ENCODE measurements around the gene ZNF253.
"Not testable (repeated sequence)": the region's sequence is repeated elsewhere in the genome, so short reads cannot be mapped to it uniquely, and the experiment has no call there.

The ZNF253 gene

DNA sequence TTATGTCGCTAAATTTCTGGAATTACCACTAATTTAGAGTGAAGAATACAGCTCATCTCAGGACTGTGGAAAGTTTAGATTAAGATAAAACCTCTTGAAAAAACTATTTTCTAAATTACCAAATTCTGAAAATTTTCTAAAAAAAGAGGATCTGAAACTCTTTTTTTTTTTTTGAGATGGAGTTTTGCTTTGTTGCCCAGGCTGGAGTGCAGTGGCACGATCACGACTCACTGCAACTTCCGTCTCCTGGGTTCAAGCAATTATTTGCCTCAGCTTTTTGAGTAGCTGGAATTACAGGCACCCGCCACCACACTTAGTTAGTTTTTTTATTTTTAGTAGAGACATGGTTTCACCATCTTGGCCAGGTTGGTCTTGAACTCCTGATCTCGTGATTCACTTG, 16.6 kb upstream of the ZNF253 start:
- H3K9me3 ChIP-seq (ENCODE audit: control insufficient read depth in 2 of 2, low read length in 2 of 2) = peaks cover 0 to 4% of the 10 kb centered on the region in 2 donors
- no peaks in the 10 kb centered on the region for H3K4me1 ChIP-seq (ENCODE audit: control insufficient read depth in 2 of 2, insufficient read depth in 2 of 2, low read length in 2 of 2)
- H3K27ac ChIP-seq (ENCODE audit: low read depth in 2 of 2, low read length in 2 of 2) = no peak overlapping the region
- no peaks in the 10 kb centered on the region for H3K27me3 ChIP-seq (ENCODE audit: control insufficient read depth in 2 of 2, insufficient read depth in 2 of 2, low read length in 2 of 2)
- no peaks in the 10 kb centered on the region for H3K36me3 ChIP-seq (ENCODE audit: control insufficient read depth in 2 of 2, insufficient read depth in 2 of 2, low read length in 2 of 2)
- no peak overlapping the region for H3K4me3 ChIP-seq (ENCODE audit: low read length in 2 of 2)
- no peak overlapping the region for H3K9ac ChIP-seq (ENCODE audit: low read depth in 1 of 2, low read length in 2 of 2)

DNA sequence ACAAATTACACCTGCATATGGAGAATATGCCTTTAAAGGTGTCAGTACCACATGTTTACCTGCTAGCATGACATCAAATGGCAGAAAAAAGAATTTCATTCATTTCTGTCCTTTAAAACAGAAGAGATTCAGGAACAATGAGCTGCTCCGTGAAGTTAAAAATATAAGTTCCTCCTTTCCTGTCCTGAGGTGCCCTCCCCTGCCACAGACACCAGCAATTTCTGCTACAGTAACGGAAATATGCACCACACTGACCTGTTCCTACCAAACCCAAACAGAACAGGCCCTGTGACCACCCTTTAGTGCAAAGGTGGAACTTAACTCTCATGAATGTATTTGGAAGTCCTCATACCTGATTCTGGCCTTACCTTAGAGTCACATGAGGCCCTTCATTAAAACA, 13.9 kb upstream of the ZNF253 start:
- not testable (repeated sequence) for H3K4me3 ChIP-seq (ENCODE audit: low read length in 2 of 2)

GRCh38 chr19:19858751-19859150, 6.9 kb upstream of the ZNF253 start:
- no peak overlapping the region for H3K9ac ChIP-seq (ENCODE audit: low read depth in 1 of 2, low read length in 2 of 2)
- H3K27ac ChIP-seq (ENCODE audit: low read depth in 2 of 2, low read length in 2 of 2) = no peak overlapping the region
- H3K4me1 ChIP-seq (ENCODE audit: control insufficient read depth in 2 of 2, insufficient read depth in 2 of 2, low read length in 2 of 2) = no peaks in the 10 kb centered on the region
- H3K4me3 ChIP-seq (ENCODE audit: low read length in 2 of 2) = no peak overlapping the region
- no peaks in the 10 kb centered on the region for H3K36me3 ChIP-seq (ENCODE audit: control insufficient read depth in 2 of 2, insufficient read depth in 2 of 2, low read length in 2 of 2)
- H3K27me3 ChIP-seq (ENCODE audit: control insufficient read depth in 2 of 2, insufficient read depth in 2 of 2, low read length in 2 of 2) = no peaks in the 10 kb centered on the region
- no peaks in the 10 kb centered on the region for H3K9me3 ChIP-seq (ENCODE audit: control insufficient read depth in 2 of 2, low read length in 2 of 2)

More for the DNA sequence above, 13.9 kb upstream of the ZNF253 start:
- H3K9ac ChIP-seq (ENCODE audit: low read depth in 1 of 2, low read length in 2 of 2); H3K4me1 ChIP-seq (ENCODE audit: control insufficient read depth in 2 of 2, insufficient read depth in 2 of 2, low read length in 2 of 2); H3K9me3 ChIP-seq (ENCODE audit: control insufficient read depth in 2 of 2, low read length in 2 of 2); H3K36me3 ChIP-seq (ENCODE audit: control insufficient read depth in 2 of 2, insufficient read depth in 2 of 2, low read length in 2 of 2); H3K27ac ChIP-seq (ENCODE audit: low read depth in 2 of 2, low read length in 2 of 2); H3K27me3 ChIP-seq (ENCODE audit: control insufficient read depth in 2 of 2, insufficient read depth in 2 of 2, low read length in 2 of 2): not testable (repeated sequence)

DNA sequence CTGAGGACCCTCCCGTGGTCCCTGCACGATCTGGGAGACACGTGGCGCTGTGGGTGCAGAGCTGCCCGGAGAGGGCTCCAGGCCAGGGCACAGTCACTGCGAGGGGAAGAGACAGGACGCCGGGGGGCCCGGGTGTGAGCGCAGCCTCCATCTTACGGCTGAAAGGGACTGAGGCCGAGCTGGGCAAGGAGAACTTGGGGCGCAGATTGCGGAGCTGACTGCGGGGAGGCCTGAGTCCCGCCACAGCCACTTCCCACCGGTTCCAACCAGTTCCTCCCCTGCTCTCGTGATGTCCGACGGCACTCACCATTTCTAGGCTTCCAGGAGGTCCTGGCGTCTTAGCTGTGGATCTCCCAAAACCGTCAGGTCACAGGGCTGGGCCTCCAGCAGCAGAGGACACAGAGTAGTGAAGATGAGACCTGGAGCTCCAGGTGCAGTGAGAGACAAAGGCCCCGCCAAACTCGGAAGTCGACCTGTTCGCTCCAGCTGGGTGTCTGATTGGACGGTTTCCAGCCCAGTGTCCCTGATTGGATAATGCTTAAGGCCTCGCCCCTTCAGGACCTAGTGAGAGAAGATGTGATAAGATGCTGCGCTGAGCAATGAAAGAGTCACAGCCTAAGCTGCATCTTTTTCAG, 4.8 kb upstream of the ZNF253 start:
- peak overlapping the region in 1 of 2 donors; percentile 54 for H3K4me3 ChIP-seq (ENCODE audit: low read length in 2 of 2)
- no peaks in the 10 kb centered on the region for H3K9me3 ChIP-seq (ENCODE audit: control insufficient read depth in 2 of 2, low read length in 2 of 2)
- no peaks in the 10 kb centered on the region for H3K36me3 ChIP-seq (ENCODE audit: control insufficient read depth in 2 of 2, insufficient read depth in 2 of 2, low read length in 2 of 2)
- no peaks in the 10 kb centered on the region for H3K4me1 ChIP-seq (ENCODE audit: control insufficient read depth in 2 of 2, insufficient read depth in 2 of 2, low read length in 2 of 2)
- H3K9ac ChIP-seq (ENCODE audit: low read depth in 1 of 2, low read length in 2 of 2) = no peak overlapping the region
- H3K27ac ChIP-seq (ENCODE audit: low read depth in 2 of 2, low read length in 2 of 2) = no peak overlapping the region
- no peaks in the 10 kb centered on the region for H3K27me3 ChIP-seq (ENCODE audit: control insufficient read depth in 2 of 2, insufficient read depth in 2 of 2, low read length in 2 of 2)

- H3K4me1 ChIP-seq (ENCODE audit: control insufficient read depth in 2 of 2, insufficient read depth in 2 of 2, low read length in 2 of 2) = peaks cover 0 to 3% of the 10 kb centered on the region in 2 donors
- peak overlapping the region; percentile 96 to 98 for H3K27ac ChIP-seq (ENCODE audit: low read depth in 2 of 2, low read length in 2 of 2)
- H3K27me3 ChIP-seq (ENCODE audit: control insufficient read depth in 2 of 2, insufficient read depth in 2 of 2, low read length in 2 of 2) = no peaks in the 10 kb centered on the region
- peak overlapping the region; percentile 97 to 98 for H3K4me3 ChIP-seq (ENCODE audit: low read length in 2 of 2)
- peaks cover 7 to 9% of the 10 kb centered on the region in 2 donors for H3K9me3 ChIP-seq (ENCODE audit: control insufficient read depth in 2 of 2, low read length in 2 of 2)
- H3K36me3 ChIP-seq (ENCODE audit: control insufficient read depth in 2 of 2, insufficient read depth in 2 of 2, low read length in 2 of 2) = no peaks in the 10 kb centered on the region
- peak overlapping the region; percentile 81 to 99 for H3K9ac ChIP-seq (ENCODE audit: low read depth in 1 of 2, low read length in 2 of 2)
These were observed 1.0 kb downstream of the ZNF253 start for GRCh38 chr19:19866611-19867248.

- H3K9ac ChIP-seq (ENCODE audit: low read depth in 1 of 2, low read length in 2 of 2); H3K4me1 ChIP-seq (ENCODE audit: control insufficient read depth in 2 of 2, insufficient read depth in 2 of 2, low read length in 2 of 2); H3K27ac ChIP-seq (ENCODE audit: low read depth in 2 of 2, low read length in 2 of 2); H3K27me3 ChIP-seq (ENCODE audit: control insufficient read depth in 2 of 2, insufficient read depth in 2 of 2, low read length in 2 of 2); H3K4me3 ChIP-seq (ENCODE audit: low read length in 2 of 2): not testable (repeated sequence)
- H3K36me3 ChIP-seq (ENCODE audit: control insufficient read depth in 2 of 2, insufficient read depth in 2 of 2, low read length in 2 of 2) = peaks cover 10 to 13% of the 10 kb centered on the region in 2 donors
- peaks cover 13 to 17% of the 10 kb centered on the region in 2 donors for H3K9me3 ChIP-seq (ENCODE audit: control insufficient read depth in 2 of 2, low read length in 2 of 2)
These were observed 4.4 kb downstream of the ZNF253 start for GRCh38 chr19:19870086-19870485.

DNA sequence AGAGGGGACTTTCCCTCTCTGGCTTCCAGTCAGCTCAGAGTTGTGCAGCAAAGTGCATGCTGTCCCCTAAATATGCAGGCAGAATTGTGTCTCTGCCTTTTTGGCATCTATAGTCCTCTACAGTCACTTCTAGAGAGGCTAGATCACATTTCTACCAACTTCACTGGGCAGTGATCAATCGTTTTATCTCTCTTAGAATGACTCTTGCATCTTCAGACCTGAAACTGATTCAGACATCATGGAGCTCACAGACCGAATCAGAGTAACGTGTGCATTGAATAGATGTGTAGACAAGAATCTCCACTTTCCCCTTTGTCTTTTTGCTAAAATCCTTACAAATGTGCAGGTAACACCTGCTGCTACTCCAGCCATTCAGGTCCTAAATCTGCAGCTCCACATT, 6.2 kb downstream of the ZNF253 start:
- H3K4me1 ChIP-seq (ENCODE audit: control insufficient read depth in 2 of 2, insufficient read depth in 2 of 2, low read length in 2 of 2) = peaks cover 0 to 3% of the 10 kb centered on the region in 2 donors
- H3K9ac ChIP-seq (ENCODE audit: low read depth in 1 of 2, low read length in 2 of 2) = no peak overlapping the region
- peaks cover 13 to 18% of the 10 kb centered on the region in 2 donors for H3K9me3 ChIP-seq (ENCODE audit: control insufficient read depth in 2 of 2, low read length in 2 of 2)

GRCh38 chr19:19873381-19873780, 7.7 kb downstream of the ZNF253 start:
- Histone ChIP-seq H3K9ac (ENCODE audit: low read depth in 1 of 2, low read length in 2 of 2) (no peak overlapping the region), H3K36me3 (ENCODE audit: control insufficient read depth in 2 of 2, insufficient read depth in 2 of 2, low read length in 2 of 2) (peaks cover 10 to 17% of the 10 kb centered on the region in 2 donors), H3K27ac (ENCODE audit: low read depth in 2 of 2, low read length in 2 of 2) (no peak overlapping the region), H3K27me3 (ENCODE audit: control insufficient read depth in 2 of 2, insufficient read depth in 2 of 2, low read length in 2 of 2) (no peaks in the 10 kb centered on the region), H3K9me3 (ENCODE audit: control insufficient read depth in 2 of 2, low read length in 2 of 2) (peaks cover 13 to 20% of the 10 kb centered on the region in 2 donors), H3K4me3 (ENCODE audit: low read length in 2 of 2) (no peak overlapping the region), H3K4me1 (ENCODE audit: control insufficient read depth in 2 of 2, insufficient read depth in 2 of 2, low read length in 2 of 2) (no peaks in the 10 kb centered on the region)

More for the DNA sequence above, 6.2 kb downstream of the ZNF253 start:
- no peaks in the 10 kb centered on the region for H3K27me3 ChIP-seq (ENCODE audit: control insufficient read depth in 2 of 2, insufficient read depth in 2 of 2, low read length in 2 of 2)
- H3K4me3 ChIP-seq (ENCODE audit: low read length in 2 of 2) = no peak overlapping the region
- H3K27ac ChIP-seq (ENCODE audit: low read depth in 2 of 2, low read length in 2 of 2) = no peak overlapping the region
- H3K36me3 ChIP-seq (ENCODE audit: control insufficient read depth in 2 of 2, insufficient read depth in 2 of 2, low read length in 2 of 2) = peaks cover 10 to 17% of the 10 kb centered on the region in 2 donors

- H3K9me3 ChIP-seq (ENCODE audit: control insufficient read depth in 2 of 2, low read length in 2 of 2) = peaks cover 9 to 15% of the 10 kb centered on the region in 2 donors
- no peak overlapping the region for H3K4me3 ChIP-seq (ENCODE audit: low read length in 2 of 2)
- no peaks in the 10 kb centered on the region for H3K4me1 ChIP-seq (ENCODE audit: control insufficient read depth in 2 of 2, insufficient read depth in 2 of 2, low read length in 2 of 2)
- no peaks in the 10 kb centered on the region for H3K27me3 ChIP-seq (ENCODE audit: control insufficient read depth in 2 of 2, insufficient read depth in 2 of 2, low read length in 2 of 2)
- H3K9ac ChIP-seq (ENCODE audit: low read depth in 1 of 2, low read length in 2 of 2) = no peak overlapping the region
- H3K36me3 ChIP-seq (ENCODE audit: control insufficient read depth in 2 of 2, insufficient read depth in 2 of 2, low read length in 2 of 2) = peaks cover 14 to 38% of the 10 kb centered on the region in 2 donors
- no peak overlapping the region for H3K27ac ChIP-seq (ENCODE audit: low read depth in 2 of 2, low read length in 2 of 2)
These were observed 12.0 kb downstream of the ZNF253 start for GRCh38 chr19:19877724-19878123.

- Histone ChIP-seq H3K27me3 (ENCODE audit: control insufficient read depth in 2 of 2, insufficient read depth in 2 of 2, low read length in 2 of 2) (no peaks in the 10 kb centered on the region), H3K36me3 (ENCODE audit: control insufficient read depth in 2 of 2, insufficient read depth in 2 of 2, low read length in 2 of 2) (peaks cover 18 to 40% of the 10 kb centered on the region in 2 donors), H3K9me3 (ENCODE audit: control insufficient read depth in 2 of 2, low read length in 2 of 2) (peaks cover 15 to 29% of the 10 kb centered on the region in 2 donors), H3K27ac (ENCODE audit: low read depth in 2 of 2, low read length in 2 of 2) (no peak overlapping the region), H3K4me1 (ENCODE audit: control insufficient read depth in 2 of 2, insufficient read depth in 2 of 2, low read length in 2 of 2) (no peaks in the 10 kb centered on the region), H3K9ac (ENCODE audit: low read depth in 1 of 2, low read length in 2 of 2) (no peak overlapping the region), H3K4me3 (ENCODE audit: low read length in 2 of 2) (no peak overlapping the region)
These were observed 18.9 kb downstream of the ZNF253 start for GRCh38 chr19:19884583-19884982.
